ENCODE data around the gene SH2D5.

Gene SH2D5

GRCh38 chr1:20727746-20728316 lies 4.7 kb downstream of the SH2D5 start:
- TF ChIP-seq, protein P1, sequence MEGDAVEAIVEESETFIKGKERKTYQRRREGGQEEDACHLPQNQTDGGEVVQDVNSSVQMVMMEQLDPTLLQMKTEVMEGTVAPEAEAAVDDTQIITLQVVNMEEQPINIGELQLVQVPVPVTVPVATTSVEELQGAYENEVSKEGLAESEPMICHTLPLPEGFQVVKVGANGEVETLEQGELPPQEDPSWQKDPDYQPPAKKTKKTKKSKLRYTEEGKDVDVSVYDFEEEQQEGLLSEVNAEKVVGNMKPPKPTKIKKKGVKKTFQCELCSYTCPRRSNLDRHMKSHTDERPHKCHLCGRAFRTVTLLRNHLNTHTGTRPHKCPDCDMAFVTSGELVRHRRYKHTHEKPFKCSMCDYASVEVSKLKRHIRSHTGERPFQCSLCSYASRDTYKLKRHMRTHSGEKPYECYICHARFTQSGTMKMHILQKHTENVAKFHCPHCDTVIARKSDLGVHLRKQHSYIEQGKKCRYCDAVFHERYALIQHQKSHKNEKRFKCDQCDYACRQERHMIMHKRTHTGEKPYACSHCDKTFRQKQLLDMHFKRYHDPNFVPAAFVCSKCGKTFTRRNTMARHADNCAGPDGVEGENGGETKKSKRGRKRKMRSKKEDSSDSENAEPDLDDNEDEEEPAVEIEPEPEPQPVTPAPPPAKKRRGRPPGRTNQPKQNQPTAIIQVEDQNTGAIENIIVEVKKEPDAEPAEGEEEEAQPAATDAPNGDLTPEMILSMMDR (IDR thresholded peaks at IDR 0.05) = no peak

GRCh38 chr1:20726932-20727745 lies 5.4 kb downstream of the SH2D5 start:
- TF ChIP-seq, protein P1 (IDR thresholded peaks at IDR 0.05) = no peak

DNA sequence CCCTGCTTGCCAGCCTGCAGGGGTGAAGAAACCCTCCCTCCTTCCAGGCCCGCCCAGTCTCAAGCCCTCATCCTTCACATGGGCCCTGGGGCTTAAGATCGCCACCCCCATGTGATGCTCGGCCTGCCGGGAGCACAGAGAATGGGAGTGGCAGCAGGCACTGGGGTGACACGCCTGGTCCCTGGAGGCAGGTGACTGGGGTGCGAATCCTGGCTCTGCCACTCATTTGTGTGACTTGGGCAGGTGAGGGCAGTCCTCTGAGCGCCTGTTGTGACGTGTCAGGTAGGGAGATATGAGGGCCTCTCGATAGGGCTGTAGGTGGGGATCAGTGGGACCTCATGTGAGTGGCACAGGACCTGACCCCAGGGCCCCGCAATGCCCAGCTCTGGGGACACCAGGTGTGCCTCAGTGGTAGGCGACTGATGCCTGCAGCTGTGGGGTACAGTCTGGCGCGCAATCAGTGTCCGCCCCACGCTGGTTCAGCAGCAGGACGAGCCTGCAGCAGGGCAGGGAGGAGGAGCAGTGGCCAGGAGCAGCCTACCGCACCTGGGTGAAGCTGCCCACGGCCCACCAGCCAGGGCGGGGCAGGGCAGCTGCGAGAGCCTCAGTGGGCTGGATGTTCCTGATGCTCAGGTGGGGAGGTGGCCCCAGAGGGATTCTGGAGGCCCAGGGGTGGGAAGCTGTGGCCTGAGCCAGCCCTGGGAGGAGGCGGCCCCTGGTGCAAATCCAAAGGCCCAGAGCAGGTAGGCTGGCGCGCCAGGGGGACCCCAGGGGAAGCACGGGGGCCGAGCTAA lies 6.2 kb downstream of the SH2D5 start:
- TF ChIP-seq, protein P1 (IDR thresholded peaks at IDR 0.05) = no peak

DNA sequence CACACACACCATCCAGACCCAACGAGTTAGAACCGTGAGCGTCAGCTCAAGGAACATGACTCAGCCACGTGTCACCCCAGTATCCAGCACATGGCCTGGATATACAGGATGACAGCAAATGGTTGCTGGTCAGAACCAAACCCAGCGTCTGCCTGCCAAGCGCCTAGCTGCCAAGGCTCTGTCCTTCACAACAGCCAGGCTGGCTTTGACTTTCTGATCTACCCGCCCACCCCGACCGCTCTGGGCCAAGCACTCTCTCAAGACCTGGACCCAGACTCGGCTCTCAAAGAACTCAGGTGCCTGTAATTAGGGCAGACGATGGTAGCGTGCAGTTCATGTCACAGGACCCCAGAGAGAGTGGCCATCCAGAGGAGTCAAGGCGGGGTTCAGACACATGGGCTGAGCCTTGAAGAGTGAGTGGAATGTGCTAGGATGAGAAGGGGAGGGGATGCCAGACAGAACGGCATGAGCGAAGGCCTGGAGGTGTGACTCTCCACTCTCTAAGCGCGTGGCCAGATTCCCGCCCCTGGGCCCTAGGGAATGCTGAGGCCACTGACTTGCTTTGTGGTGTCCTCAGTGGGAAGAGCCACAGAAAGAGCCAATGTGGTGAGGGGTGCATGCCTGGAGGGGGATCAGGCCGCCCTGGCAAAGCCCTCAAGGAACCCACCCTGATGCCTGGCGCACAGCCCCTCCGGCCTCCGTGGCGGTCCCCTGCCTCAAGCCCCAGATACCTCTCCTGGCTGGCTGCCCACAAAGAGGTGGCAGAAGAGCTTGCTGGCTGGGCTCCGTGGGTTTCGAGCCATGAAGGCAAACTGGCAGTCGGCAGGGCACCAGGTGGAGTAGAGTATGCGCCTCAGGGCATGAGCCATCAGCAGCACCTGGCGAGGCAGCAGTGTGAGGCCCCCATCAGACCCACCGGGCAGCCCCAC lies 7.0 kb downstream of the SH2D5 start:
- TF ChIP-seq, protein P1 (IDR thresholded peaks at IDR 0.05) = no peak

GRCh38 chr1:20724364-20725188 lies 7.9 kb downstream of the SH2D5 start:
- TF ChIP-seq, protein P1 (IDR thresholded peaks at IDR 0.05) = no peak

DNA sequence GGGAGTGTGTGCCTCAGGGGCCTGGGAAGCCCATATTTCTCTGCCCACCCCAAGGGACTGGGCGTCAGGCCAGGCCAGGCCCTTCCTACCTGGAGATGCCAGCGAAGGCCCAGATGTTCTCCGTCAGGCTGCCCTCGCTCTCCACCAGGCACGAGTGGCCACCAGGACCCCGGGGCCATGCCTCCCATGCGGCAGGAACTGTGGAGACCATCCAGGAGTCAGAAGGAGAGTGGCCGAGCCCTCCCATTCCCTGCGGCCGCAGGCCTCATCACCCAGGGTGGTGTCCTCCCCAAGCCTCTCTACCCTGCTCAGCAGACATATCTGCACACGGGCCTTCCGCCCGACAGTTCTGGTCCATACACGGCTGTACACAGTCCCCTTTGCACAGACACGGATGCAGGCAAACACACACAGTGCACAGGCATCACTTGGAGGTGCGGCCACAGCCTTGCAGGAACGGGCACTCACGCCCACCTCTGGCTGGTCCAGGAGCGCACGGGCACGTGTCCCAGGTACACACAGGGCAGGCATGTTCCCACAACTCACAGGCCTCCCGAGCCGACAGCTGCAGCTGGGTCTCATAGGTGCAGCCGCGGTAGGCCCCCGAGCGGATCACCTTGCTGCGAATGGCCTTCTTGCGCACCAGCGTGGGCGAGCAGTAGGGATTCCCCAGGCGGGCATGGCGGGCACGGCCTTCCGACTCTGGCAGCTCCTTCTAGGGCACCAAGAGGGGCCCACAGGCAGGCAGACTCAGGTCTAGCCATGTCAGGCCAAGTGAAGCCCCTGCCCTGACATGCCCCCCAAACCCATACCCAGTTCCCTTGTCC lies 8.8 kb downstream of the SH2D5 start:
- TF ChIP-seq, protein P1 (IDR thresholded peaks at IDR 0.05) = no peak
